Measurements from ENCODE around the gene ZYG11A.

DNA sequence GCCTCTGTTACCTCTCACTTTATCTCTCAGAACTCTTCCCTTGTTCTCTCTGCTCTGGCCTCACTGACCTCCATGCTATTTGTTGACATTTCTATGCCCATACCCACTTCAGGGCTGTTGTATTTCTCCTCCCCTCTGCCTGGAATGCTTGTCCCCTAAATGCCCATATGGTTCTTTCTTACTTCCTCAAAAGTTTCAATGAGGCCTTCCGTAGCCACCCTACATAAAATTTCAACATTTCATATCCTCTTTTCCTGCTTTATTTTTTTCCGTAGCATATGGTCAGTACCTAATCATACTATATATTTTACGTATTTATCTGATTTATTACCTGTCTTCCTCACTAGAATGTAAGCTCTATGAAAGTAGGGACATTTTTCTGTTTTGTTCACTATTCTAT lies 47.1 kb upstream of the ZYG11A start:
- TF ChIP-seq CTCF (conservative IDR thresholded peaks at IDR 0.05 in 1 of 2, IDR thresholded peaks at IDR 0.05 in 1 of 2; ENCODE audit: low read depth in 1 of 2, low read length in 2 of 2) (no peak), EZH2 (IDR thresholded peaks at IDR 0.05; ENCODE audit: low read length, missing control alignments) (no peak)
